ENCODE results near the gene SOX4. TPM values are rescaled to one million over a fixed set of nuclear protein-coding genes. Genes with fewer than 3 reads are reported as not detected.
A peak's percentile ranks its signal among the peaks of the same experiment; 100 is the strongest.

Gene SOX4
- polyA plus RNA-seq, 3 donors from 2014 or later: 0.75 to 1.7 (median 1.6) TPM

GRCh38 chr6:21587179-21587960 lies 6.2 kb upstream of the SOX4 start:
- DNase-seq: peak in 2 of 3 donors; percentile 9 to 11
- H3K27ac Mint-ChIP-seq: no peak overlapping the region

GRCh38 chr6:21587961-21588480 lies 5.5 kb upstream of the SOX4 start:
- Mint-ChIP-seq H3K27me3 (ENCODE audit: low read depth in 3 of 3) (peaks cover 12 to 15% (median 13%) of the 10 kb centered on the region in 3 donors), H3K4me3 (peak overlapping the region; percentile 88 to 94 (median 94)), H3K36me3 (no peaks in the 10 kb centered on the region), H3K4me1 (peaks cover 19 to 25% of the 10 kb centered on the region in 2 donors), H3K27ac (peak overlapping the region in 1 of 6 donors; percentile 35), H3K9me3 (no peaks in the 10 kb centered on the region)
- DNase-seq: peak in 1 of 3 donors; percentile 30

More at GRCh38 chr6:21587179-21587960, 6.2 kb upstream of the SOX4 start:
- H3K4me3 Mint-ChIP-seq: peak overlapping the region; percentile 88 to 94 (median 94)
- no peaks in the 10 kb centered on the region for H3K36me3 Mint-ChIP-seq
- H3K4me1 Mint-ChIP-seq: peaks cover 19 to 25% of the 10 kb centered on the region in 2 donors
- peaks cover 0 to 2% (median 0%) of the 10 kb centered on the region in 6 donors for H3K9me3 Mint-ChIP-seq
- peaks cover 12 to 18% (median 13%) of the 10 kb centered on the region in 3 donors for H3K27me3 Mint-ChIP-seq (ENCODE audit: low read depth in 3 of 3)

- peak; percentile 24 to 40 (median 32) for DNase-seq
- Mint-ChIP-seq H3K9me3 (no peaks in the 10 kb centered on the region), H3K27ac (peak overlapping the region in 2 of 6 donors; percentile 26 to 35), H3K36me3 (no peaks in the 10 kb centered on the region), H3K27me3 (ENCODE audit: low read depth in 3 of 3) (peaks cover 12 to 13% (median 12%) of the 10 kb centered on the region in 3 donors), H3K4me1 (peaks cover 19 to 25% of the 10 kb centered on the region in 2 donors), H3K4me3 (peak overlapping the region; percentile 88 to 94 (median 94))
Observed at GRCh38 chr6:21588481-21589351, 4.8 kb upstream of the SOX4 start.

GRCh38 chr6:21589352-21590345 lies 3.9 kb upstream of the SOX4 start:
- H3K4me3 Mint-ChIP-seq: peak overlapping the region; percentile 88 to 94 (median 94)
- no peaks in the 10 kb centered on the region for H3K36me3 Mint-ChIP-seq
- peaks cover 22 to 28% of the 10 kb centered on the region in 2 donors for H3K4me1 Mint-ChIP-seq
- no peak overlapping the region for H3K27ac Mint-ChIP-seq
- peaks cover 14 to 15% (median 14%) of the 10 kb centered on the region in 3 donors for H3K27me3 Mint-ChIP-seq (ENCODE audit: low read depth in 3 of 3)
- no peaks in the 10 kb centered on the region for H3K9me3 Mint-ChIP-seq
- DNase-seq: peak; percentile 65 to 66 (median 65)

- Mint-ChIP-seq H3K4me1 (peaks cover 23 to 30% of the 10 kb centered on the region in 2 donors), H3K9me3 (no peaks in the 10 kb centered on the region), H3K27ac (no peak overlapping the region), H3K4me3 (peak overlapping the region in 3 of 5 donors; percentile 56 to 90 (median 61)), H3K36me3 (no peaks in the 10 kb centered on the region), H3K27me3 (ENCODE audit: low read depth in 3 of 3) (peaks cover 15 to 17% (median 15%) of the 10 kb centered on the region in 3 donors)
- no peak for DNase-seq
Observed at GRCh38 chr6:21590346-21590745, 3.2 kb upstream of the SOX4 start.

- Mint-ChIP-seq H3K9me3 (no peaks in the 10 kb centered on the region), H3K4me3 (no peak overlapping the region), H3K27ac (no peak overlapping the region), H3K27me3 (ENCODE audit: low read depth in 3 of 3) (peaks cover 17 to 21% (median 19%) of the 10 kb centered on the region in 3 donors), H3K4me1 (peaks cover 31 to 40% of the 10 kb centered on the region in 2 donors), H3K36me3 (no peaks in the 10 kb centered on the region)
- no peak for DNase-seq
Observed at GRCh38 chr6:21591446-21591845, 2.1 kb upstream of the SOX4 start.

GRCh38 chr6:21592953-21593352 lies 598 bp upstream of the SOX4 start:
- no peak overlapping the region for H3K27ac Mint-ChIP-seq
- H3K9me3 Mint-ChIP-seq: no peaks in the 10 kb centered on the region
- no peak overlapping the region for H3K4me3 Mint-ChIP-seq
- no peak for DNase-seq
- peaks cover 25 to 28% (median 25%) of the 10 kb centered on the region in 3 donors for H3K27me3 Mint-ChIP-seq (ENCODE audit: low read depth in 3 of 3)
- no peaks in the 10 kb centered on the region for H3K36me3 Mint-ChIP-seq
- H3K4me1 Mint-ChIP-seq: peaks cover 34 to 45% of the 10 kb centered on the region in 2 donors

GRCh38 chr6:21593927-21594415 lies 420 bp downstream of the SOX4 start:
- H3K9me3 Mint-ChIP-seq: no peaks in the 10 kb centered on the region
- peaks cover 36 to 48% of the 10 kb centered on the region in 2 donors for H3K4me1 Mint-ChIP-seq
- H3K36me3 Mint-ChIP-seq: no peaks in the 10 kb centered on the region
- H3K27me3 Mint-ChIP-seq (ENCODE audit: low read depth in 3 of 3): peaks cover 18 to 33% (median 27%) of the 10 kb centered on the region in 3 donors
- H3K27ac Mint-ChIP-seq: no peak overlapping the region
- DNase-seq: peak; percentile 28 to 36 (median 30)
- no peak overlapping the region for H3K4me3 Mint-ChIP-seq

- H3K27ac Mint-ChIP-seq: peak overlapping the region; percentile 34 to 87 (median 81)
- H3K36me3 Mint-ChIP-seq: no peaks in the 10 kb centered on the region
- peak overlapping the region in 4 of 5 donors; percentile 92 to 94 (median 94) for H3K4me3 Mint-ChIP-seq
- H3K4me1 Mint-ChIP-seq: peaks cover 31 to 42% of the 10 kb centered on the region in 2 donors
- H3K27me3 Mint-ChIP-seq (ENCODE audit: low read depth in 3 of 3): peaks cover 18 to 33% (median 25%) of the 10 kb centered on the region in 3 donors
- no peaks in the 10 kb centered on the region for H3K9me3 Mint-ChIP-seq
- DNase-seq: peak; percentile 40 to 43 (median 42)
Observed at GRCh38 chr6:21594416-21595281, 1.1 kb downstream of the SOX4 start.

GRCh38 chr6:21595285-21596144 lies 2.0 kb downstream of the SOX4 start:
- peaks cover 18 to 33% (median 25%) of the 10 kb centered on the region in 3 donors for H3K27me3 Mint-ChIP-seq (ENCODE audit: low read depth in 3 of 3)
- DNase-seq: peak; percentile 12 to 29 (median 24)
- no peaks in the 10 kb centered on the region for H3K36me3 Mint-ChIP-seq
- no peaks in the 10 kb centered on the region for H3K9me3 Mint-ChIP-seq
- peak overlapping the region in 5 of 6 donors; percentile 62 to 88 (median 79) for H3K27ac Mint-ChIP-seq
- peaks cover 31 to 40% of the 10 kb centered on the region in 2 donors for H3K4me1 Mint-ChIP-seq
- peak overlapping the region; percentile 91 to 94 (median 93) for H3K4me3 Mint-ChIP-seq
